Fibroblast of villous mesenchyme (primary cell): ENCODE measurements around the gene SLC22A23. TPM values are rescaled to one million over a fixed set of nuclear protein-coding genes. Genes with fewer than 3 reads are reported as not detected.

Source experiments
- DNase-seq: peaks from one replicate; pipeline ENCODE4 v3.0.0-alpha.2; 2010; ENCODE audit warnings: low read depth
- H3K4me3 ChIP-seq: 2 replicates; pipeline ENCODE4 v1.5.1; 2011; ENCODE audit warnings: low read depth, mild to moderate bottlenecking, low read length
- CTCF ChIP-seq: IDR thresholded peaks from 2 replicates; pipeline ENCODE4 v1.5.1; 2012; ENCODE audit warnings: low read depth, mild to moderate bottlenecking, low read length; ENCODE audit not compliant: insufficient read depth
- total RNA-seq: library from RNA; depleted of rRNA; stranded (reverse); fragments of >200 nt; gene quantifications from 2 replicates; pipeline ENCODE4 v1.2.3, GENCODE V29; 2012

Gene SLC22A23
- total RNA-seq, 1 donor, result 2.2 TPM

- no peak for DNase-seq
- no peak for TF ChIP-seq CTCF
- no peak overlapping the region for H3K4me3 ChIP-seq
These were observed 144.1 kb downstream of the SLC22A23 start for GRCh38 chr6:3312604-3313231.

GRCh38 chr6:3311826-3312225, 145.0 kb downstream of the SLC22A23 start:
- no peak overlapping the region for H3K4me3 ChIP-seq
- no peak for TF ChIP-seq CTCF
- no peak for DNase-seq

DNA sequence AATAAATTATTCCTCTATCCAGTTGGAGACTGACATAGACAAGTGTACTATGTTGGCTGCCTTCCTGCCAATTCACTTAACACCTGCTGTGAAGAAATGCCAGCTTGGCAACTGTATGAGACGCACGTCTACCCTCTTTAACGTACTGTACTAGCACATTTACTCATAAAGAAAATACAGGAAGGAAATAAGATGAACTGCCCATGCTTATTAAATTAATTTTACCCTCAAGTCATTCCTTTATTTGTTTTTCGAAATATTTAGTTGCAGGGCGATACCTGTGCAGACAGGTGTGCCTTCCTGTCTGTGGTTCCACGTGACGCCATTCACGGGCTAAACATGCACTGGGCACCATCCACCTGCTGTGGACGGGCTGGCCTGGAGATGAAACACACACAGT, 146.1 kb downstream of the SLC22A23 start:
- no peak overlapping the region for H3K4me3 ChIP-seq
- no peak for TF ChIP-seq CTCF
- DNase-seq, result no peak

GRCh38 chr6:3310051-3310448, 146.8 kb downstream of the SLC22A23 start:
- no peak for TF ChIP-seq CTCF
- no peak for DNase-seq
- H3K4me3 ChIP-seq, result no peak overlapping the region

DNA sequence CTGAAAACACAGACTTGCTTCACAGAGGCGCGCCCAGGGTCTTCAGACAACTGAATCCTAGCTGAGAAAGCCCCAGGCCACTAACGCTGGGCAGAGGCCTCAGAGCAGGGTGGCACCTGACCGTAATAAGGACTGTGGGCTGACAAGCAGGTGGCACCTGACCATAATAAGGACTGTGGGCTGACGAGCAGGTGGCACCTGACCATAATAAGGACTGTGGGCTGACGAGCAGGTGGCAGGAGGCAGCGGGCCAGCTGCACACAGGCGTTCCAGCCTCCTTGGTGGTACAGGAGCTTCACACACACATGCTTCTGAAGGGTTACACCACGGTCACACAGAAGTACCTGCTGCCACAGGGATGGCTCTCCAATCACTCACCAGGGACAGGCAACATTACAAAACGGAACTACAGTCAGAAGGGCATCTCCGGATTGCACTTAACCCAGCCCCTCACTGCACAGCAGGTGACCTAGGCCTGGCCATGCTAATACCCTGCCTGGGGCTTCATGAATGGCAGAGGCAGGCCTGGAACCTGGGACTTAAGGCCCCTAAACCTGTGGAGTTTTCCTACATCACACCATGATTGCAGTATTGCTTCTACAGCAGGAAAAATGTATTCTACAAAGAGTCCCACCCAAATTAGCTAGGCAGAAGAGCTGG, 147.3 kb downstream of the SLC22A23 start:
- H3K4me3 ChIP-seq, result no peak overlapping the region
- no peak for DNase-seq
- no peak for TF ChIP-seq CTCF

- no peak for TF ChIP-seq CTCF
- DNase-seq, result no peak
- H3K4me3 ChIP-seq, result no peak overlapping the region
These were observed 148.7 kb downstream of the SLC22A23 start for GRCh38 chr6:3308106-3308505.

DNA sequence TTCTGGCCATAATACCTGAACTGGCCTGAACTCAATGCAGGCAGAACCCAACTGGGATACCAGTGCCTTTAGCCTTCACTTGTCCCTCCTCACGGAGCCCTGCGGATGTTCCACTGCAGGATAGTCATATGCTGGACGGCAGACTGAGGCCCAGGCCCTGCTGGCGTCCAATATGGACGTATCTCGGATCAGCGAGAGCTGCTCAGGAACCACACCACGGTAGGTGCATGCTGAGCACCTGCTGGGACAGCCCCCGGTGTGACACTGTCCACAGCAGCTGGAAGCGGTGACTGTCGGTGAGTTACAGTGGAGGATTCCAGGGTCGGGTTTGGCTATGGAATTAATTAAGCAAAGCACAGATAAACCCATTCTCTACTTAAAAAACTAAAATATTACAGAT, 149.4 kb downstream of the SLC22A23 start:
- H3K4me3 ChIP-seq, result no peak overlapping the region
- TF ChIP-seq CTCF, result no peak
- DNase-seq, result no peak
